ENCODE results near the gene BRF1. TPM values are rescaled to one million over a fixed set of nuclear protein-coding genes. Genes with fewer than 3 reads are reported as not detected.

Gene BRF1
- total RNA-seq, 4 donors from 2014 or later = 25.2 to 35.6 (median 30.9) TPM

DNA sequence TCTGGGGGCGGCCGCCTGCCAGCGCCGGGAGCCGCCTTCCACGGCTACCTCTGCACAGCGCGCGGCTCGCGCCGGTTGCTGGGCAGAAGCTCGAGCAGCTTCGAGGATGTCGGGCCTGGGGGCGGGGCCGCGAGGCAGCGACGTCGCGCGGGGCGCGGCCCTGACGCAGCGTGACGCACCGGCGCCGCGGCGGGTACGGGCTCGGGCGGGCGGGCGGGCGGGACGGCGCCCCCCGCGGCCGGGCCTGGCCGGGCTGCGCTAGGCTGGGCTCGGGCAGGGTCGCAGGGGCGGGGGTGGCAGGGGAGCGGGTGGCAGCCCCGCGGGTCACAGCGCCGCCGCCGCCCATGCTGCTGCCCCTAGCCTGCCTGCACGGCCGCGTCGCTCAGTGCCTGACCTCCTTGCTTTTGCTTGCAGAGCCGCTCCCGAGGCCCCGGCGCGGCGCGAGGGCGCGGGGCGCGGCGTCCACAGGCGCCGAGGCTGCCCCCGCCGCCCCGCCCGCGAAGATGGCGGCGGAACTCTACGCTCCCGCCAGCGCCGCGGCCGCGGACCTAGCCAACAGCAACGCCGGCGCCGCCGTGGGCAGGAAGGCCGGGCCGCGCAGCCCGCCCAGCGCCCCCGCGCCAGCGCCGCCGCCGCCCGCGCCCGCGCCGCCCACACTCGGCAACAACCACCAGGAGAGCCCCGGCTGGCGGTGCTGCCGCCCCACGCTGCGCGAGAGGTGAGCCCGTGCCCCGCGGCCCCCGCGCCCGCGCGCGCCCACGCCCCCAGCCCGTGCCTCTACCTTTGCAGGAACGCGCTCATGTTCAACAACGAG is 52.2 kb downstream of the BRF1 start, which contains the start of gene BTBD6:
Gene BTBD6 (plus strand): TSS at position 166 of the 814 bp plus-strand sequence. CDS start 179 bp downstream, at position 345.
- peak; percentile 95 for ATAC-seq
- WGBS, 2 donors (ENCODE audit: low coverage in 1 of 2) = 3% methylated on average over 7 of the region's 130 CpGs; no CpG with 5 or more reads in 1 of the 2 donors
- Histone ChIP-seq H3K4me3 (peak within 1 kb of the TSS; percentile 58 to 72), H3K27me3 (no peaks in the 10 kb centered on the region), H3K9me3 (no peaks in the 10 kb centered on the region), H3K4me1 (peaks cover 0 to 34% (median 8%) of the 10 kb centered on the region in 3 donors), H3K27ac (peak within 1 kb of the TSS; percentile 78 to 100 (median 95)), H3K36me3 (peaks cover 0 to 50% of the 10 kb centered on the region in 2 donors)
- TF ChIP-seq POLR2A (IDR thresholded peaks at IDR 0.05) = peak; percentile 39 to 61
- TF ChIP-seq, protein P1, sequence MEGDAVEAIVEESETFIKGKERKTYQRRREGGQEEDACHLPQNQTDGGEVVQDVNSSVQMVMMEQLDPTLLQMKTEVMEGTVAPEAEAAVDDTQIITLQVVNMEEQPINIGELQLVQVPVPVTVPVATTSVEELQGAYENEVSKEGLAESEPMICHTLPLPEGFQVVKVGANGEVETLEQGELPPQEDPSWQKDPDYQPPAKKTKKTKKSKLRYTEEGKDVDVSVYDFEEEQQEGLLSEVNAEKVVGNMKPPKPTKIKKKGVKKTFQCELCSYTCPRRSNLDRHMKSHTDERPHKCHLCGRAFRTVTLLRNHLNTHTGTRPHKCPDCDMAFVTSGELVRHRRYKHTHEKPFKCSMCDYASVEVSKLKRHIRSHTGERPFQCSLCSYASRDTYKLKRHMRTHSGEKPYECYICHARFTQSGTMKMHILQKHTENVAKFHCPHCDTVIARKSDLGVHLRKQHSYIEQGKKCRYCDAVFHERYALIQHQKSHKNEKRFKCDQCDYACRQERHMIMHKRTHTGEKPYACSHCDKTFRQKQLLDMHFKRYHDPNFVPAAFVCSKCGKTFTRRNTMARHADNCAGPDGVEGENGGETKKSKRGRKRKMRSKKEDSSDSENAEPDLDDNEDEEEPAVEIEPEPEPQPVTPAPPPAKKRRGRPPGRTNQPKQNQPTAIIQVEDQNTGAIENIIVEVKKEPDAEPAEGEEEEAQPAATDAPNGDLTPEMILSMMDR (IDR thresholded peaks at IDR 0.05) = peak in 1 of 4 experiments; percentile 21
- TF ChIP-seq POLR2AphosphoS5 (IDR thresholded peaks at IDR 0.05) = no peak

DNA sequence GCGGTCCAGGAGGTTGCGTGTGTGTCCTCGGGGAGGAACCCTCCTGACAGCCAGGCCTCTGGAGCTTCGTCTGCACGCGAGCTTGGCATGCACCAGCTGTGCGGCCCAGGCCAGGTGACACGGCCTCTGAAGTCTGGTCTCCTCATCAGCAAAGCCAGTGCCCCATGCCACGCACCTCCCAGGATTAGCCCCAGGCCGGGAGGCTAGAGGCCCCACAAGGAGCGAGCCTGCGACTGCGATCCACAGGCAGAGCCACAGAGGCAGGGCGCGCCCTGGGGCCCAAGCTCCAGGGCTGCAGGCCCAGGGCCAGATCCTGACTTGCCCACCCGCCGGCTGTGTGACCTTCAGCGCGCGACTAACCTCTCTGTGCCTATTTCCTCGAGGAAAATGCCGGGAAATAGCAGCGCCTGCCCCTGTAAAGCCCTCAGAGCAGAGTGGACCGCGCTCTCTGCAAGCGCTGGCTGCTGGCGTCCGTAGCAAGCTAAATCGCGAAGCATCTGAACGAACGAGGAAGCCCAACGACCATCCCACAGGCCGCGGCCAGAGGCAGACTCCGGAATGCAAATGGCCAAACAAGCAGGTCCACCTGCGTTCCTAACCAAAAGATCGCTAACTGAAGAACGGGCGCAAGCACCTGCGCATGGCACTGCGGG is 53.0 kb downstream of the BRF1 start:
- H3K27me3 ChIP-seq = no peaks in the 10 kb centered on the region
- H3K4me3 ChIP-seq = peak overlapping the region; percentile 29 to 72
- H3K27ac ChIP-seq = peak overlapping the region in 3 of 4 donors; percentile 93 to 100 (median 97)
- H3K36me3 ChIP-seq = peaks cover 0 to 46% of the 10 kb centered on the region in 2 donors
- H3K9me3 ChIP-seq = no peaks in the 10 kb centered on the region
- ATAC-seq = peak; percentile 9
- H3K4me1 ChIP-seq = peaks cover 0 to 34% (median 8%) of the 10 kb centered on the region in 3 donors
- TF ChIP-seq POLR2A (IDR thresholded peaks at IDR 0.05) (no peak), EP300 (IDR thresholded peaks at IDR 0.05) (no peak), POLR2AphosphoS5 (IDR thresholded peaks at IDR 0.05) (no peak)
- TF ChIP-seq, protein P1 (IDR thresholded peaks at IDR 0.05) = no peak
- 0% methylated on average over 4 of the region's 42 CpGs; no CpG with 5 or more reads in 1 of the 2 donors for WGBS, 2 donors (ENCODE audit: low coverage in 1 of 2)

DNA sequence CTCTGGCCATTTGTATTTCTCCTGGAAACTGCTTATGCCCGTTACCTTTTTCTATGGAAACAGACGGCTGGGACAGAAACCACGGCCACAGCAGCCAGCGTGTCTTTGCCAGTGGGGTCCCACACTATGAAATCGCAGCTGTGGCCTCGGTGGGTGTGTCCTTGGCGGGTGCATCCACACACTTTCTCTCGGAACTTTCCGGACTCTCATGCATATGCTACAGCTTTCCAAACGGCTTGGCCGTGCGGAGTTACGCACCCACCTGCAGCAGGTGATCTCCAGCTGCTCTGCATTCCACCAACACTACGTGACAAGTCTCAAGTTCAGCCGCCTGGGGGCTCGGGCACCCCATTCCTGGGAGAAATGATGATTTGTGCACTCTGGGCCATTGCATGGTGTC is 53.8 kb downstream of the BRF1 start:
- WGBS, 2 donors (ENCODE audit: low coverage in 1 of 2) = 89 to 93% methylated on average over 13 to 14 of the region's 16 CpGs
- H3K9me3 ChIP-seq = no peaks in the 10 kb centered on the region
- peaks cover 0 to 34% (median 8%) of the 10 kb centered on the region in 3 donors for H3K4me1 ChIP-seq
- no peaks in the 10 kb centered on the region for H3K27me3 ChIP-seq
- no peak for TF ChIP-seq EP300 (IDR thresholded peaks at IDR 0.05)
- no peak for TF ChIP-seq POLR2AphosphoS5 (IDR thresholded peaks at IDR 0.05)
- TF ChIP-seq, protein P1 (IDR thresholded peaks at IDR 0.05) = no peak
- TF ChIP-seq POLR2A (IDR thresholded peaks at IDR 0.05) = no peak
- peaks cover 0 to 38% of the 10 kb centered on the region in 2 donors for H3K36me3 ChIP-seq
- ATAC-seq = no peak
- H3K4me3 ChIP-seq = no peak overlapping the region
- H3K27ac ChIP-seq = no peak overlapping the region

DNA sequence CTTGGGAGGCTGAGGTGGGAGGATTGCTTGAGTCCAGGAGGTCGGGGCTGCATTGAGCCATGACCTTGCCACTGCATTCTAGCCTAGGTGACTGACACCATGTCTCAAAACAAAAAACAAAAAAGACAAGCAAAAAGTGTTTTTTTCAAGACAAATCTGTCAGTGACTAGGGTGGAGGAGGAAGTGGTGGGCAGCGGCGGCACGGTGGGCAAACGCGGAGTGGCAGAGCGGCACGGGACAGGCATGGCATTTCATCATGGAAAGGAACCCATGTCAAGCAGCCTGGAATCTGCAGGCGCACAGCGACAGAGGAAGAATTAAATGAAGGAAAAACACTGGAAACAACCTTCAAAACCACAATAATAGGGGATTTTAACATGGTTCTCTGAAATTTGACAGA is 56.5 kb downstream of the BRF1 start:
- H3K36me3 ChIP-seq = peaks cover 0 to 27% of the 10 kb centered on the region in 2 donors
- 65 to 83% methylated on average over 6 to 10 of the region's 10 CpGs for WGBS, 2 donors (ENCODE audit: low coverage in 1 of 2)
- H3K4me1 ChIP-seq = peaks cover 0 to 18% (median 8%) of the 10 kb centered on the region in 3 donors
- no peak overlapping the region for H3K27ac ChIP-seq
- H3K9me3 ChIP-seq = no peaks in the 10 kb centered on the region
- no peak for ATAC-seq
- no peaks in the 10 kb centered on the region for H3K27me3 ChIP-seq
- TF ChIP-seq, protein P1 (IDR thresholded peaks at IDR 0.05) = no peak
- TF ChIP-seq POLR2AphosphoS5 (IDR thresholded peaks at IDR 0.05) (no peak), POLR2A (IDR thresholded peaks at IDR 0.05) (no peak), EP300 (IDR thresholded peaks at IDR 0.05) (no peak)
- no peak overlapping the region for H3K4me3 ChIP-seq
